ENCODE results near the gene TMEM219.

DNA sequence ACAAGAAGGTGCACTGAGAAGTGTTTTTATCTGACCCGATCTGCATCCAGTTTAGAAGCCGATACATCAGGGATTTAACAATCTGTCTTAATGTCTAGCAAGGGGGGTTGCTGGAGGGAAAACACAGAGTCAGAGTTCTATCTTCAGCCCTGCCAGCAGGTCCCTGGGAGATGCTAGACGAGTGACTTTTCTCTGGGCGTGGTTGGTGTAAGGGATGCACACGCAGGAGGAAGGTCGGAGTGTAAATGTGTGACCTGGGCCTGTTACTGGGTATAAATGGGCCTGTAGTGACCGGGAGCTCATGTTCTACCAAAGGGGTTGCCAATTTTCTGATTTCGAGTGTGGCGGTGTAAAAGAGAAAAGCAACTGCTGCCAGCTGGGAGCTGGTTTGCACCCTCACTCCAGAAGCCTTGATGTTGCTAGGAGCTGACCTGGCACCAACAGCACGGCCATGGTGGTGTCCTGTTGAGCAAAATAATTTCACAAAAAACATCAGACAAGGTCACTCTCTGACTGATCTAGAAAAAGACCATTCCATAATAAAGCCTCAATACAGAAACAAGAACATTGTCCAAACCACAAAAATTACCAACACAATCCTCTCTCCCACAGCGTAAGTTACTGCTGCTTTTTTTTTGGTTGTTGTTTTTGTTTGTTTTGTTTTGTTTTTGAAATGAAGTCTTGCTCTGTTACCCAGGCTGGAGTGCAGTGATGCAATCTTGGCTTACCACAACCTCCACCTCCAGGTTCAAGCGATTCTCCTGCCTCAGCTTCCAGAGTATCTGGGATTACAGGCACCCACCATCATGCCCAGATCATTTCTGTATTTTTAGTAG lies 34.6 kb upstream of the TMEM219 start:
- TF ChIP-seq POLR2A (IDR thresholded peaks at IDR 0.05) (no peak), POLR2AphosphoS5 (IDR thresholded peaks at IDR 0.05) (no peak), EP300 (IDR thresholded peaks at IDR 0.05) (no peak)
